HepG2 (cell line): ENCODE results near the gene REPIN1. TPM values are rescaled to one million over a fixed set of nuclear protein-coding genes. Genes with fewer than 3 reads are reported as not detected.

Experiments used
- CSRNP2 ChIP-seq: sonication (generic); formaldehyde crosslinking; conservative IDR thresholded peaks from 2 replicates; pipeline ENCODE4 v1.8.0; 2022; ENCODE audit warnings: low read depth, missing genetic modification reagents
- DMAP1 ChIP-seq: IDR thresholded peaks from 2 replicates; pipeline ENCODE4 v1.6.1; 2016
- E2F1 ChIP-seq: sonication (generic); formaldehyde crosslinking; IDR thresholded peaks from 2 replicates; pipeline ENCODE4 v1.5.0; 2020; ENCODE audit warnings: missing genetic modification reagents
- EHMT2 ChIP-seq: fragments of 200-600 bp; sonication (generic); IDR thresholded peaks from 2 replicates; pipeline ENCODE4 v1.7.0; 2017; ENCODE audit warnings: antibody characterized with exemption, low read depth, low read length, borderline replicate concordance
- ELF4 ChIP-seq: sonication (generic); formaldehyde crosslinking; IDR thresholded peaks from 2 replicates; pipeline ENCODE4 v1.5.0; 2020; ENCODE audit warnings: missing genetic modification reagents, mild to moderate bottlenecking, moderate library complexity, borderline replicate concordance
- HBP1 ChIP-seq: IDR thresholded peaks from 2 replicates; pipeline ENCODE4 v1.6.1; 2016; ENCODE audit warnings: low read depth, control low read depth
- HES4 ChIP-seq: sonication (generic); formaldehyde crosslinking; IDR thresholded peaks from 2 replicates; pipeline ENCODE4 v1.9.0; 2021; ENCODE audit warnings: mild to moderate bottlenecking, missing genetic modification reagents, borderline replicate concordance
- HOXA5 ChIP-seq: sonication (generic); formaldehyde crosslinking; IDR thresholded peaks from 2 replicates; pipeline ENCODE4 v1.4.0; 2020; ENCODE audit warnings: missing genetic modification reagents
- KDM4B ChIP-seq: sonication (generic); formaldehyde crosslinking; IDR thresholded peaks from 2 replicates; pipeline ENCODE4 v1.4.0; 2020; ENCODE audit warnings: missing genetic modification reagents
- KDM5B ChIP-seq: sonication (generic); formaldehyde crosslinking; IDR thresholded peaks from 2 replicates; pipeline ENCODE4 v1.4.0; 2020; ENCODE audit warnings: missing genetic modification reagents, mild to moderate bottlenecking, borderline replicate concordance
- MAFF ChIP-seq: IDR thresholded peaks from 2 replicates; pipeline ENCODE4 v1.6.1; 2011; ENCODE audit warnings: low read depth, low read length, improper control_type of control experiment
- MBNL3 ChIP-seq: fragments of 250-450 bp; sonication (Bioruptor Pico); conservative IDR thresholded peaks from 2 replicates; pipeline ENCODE4 v1.8.0; 2022; ENCODE audit warnings: mild to moderate bottlenecking, inconsistent platforms
- MYNN ChIP-seq: sonication (generic); formaldehyde crosslinking; IDR thresholded peaks from 2 replicates; pipeline ENCODE4 v1.4.0; 2020; ENCODE audit warnings: mild to moderate bottlenecking, low read depth, missing genetic modification reagents
- PHF21A ChIP-seq: sonication (generic); formaldehyde crosslinking; IDR thresholded peaks from 2 replicates; pipeline ENCODE4 v1.5.0; 2020; ENCODE audit warnings: mild to moderate bottlenecking, missing genetic modification reagents
- SIX1 ChIP-seq: sonication (generic); formaldehyde crosslinking; IDR thresholded peaks from 2 replicates; pipeline ENCODE4 v1.4.0; 2020; ENCODE audit warnings: missing genetic modification reagents, borderline replicate concordance
- THAP7 ChIP-seq: sonication (generic); formaldehyde crosslinking; IDR thresholded peaks from 2 replicates; pipeline ENCODE4 v1.8.1; 2023; ENCODE audit warnings: mild to moderate bottlenecking, missing genetic modification reagents
- ZBTB43 ChIP-seq: sonication (generic); formaldehyde crosslinking; conservative IDR thresholded peaks from 2 replicates; pipeline ENCODE4 v1.4.0; 2020; ENCODE audit warnings: missing genetic modification reagents
- ZFY ChIP-seq: sonication (generic); formaldehyde crosslinking; IDR thresholded peaks from 2 replicates; pipeline ENCODE4 v1.4.0; 2020; ENCODE audit warnings: missing genetic modification reagents
- ZNF431 ChIP-seq: sonication (generic); formaldehyde crosslinking; IDR thresholded peaks from 2 replicates; pipeline ENCODE4 v1.9.0; 2022; ENCODE audit warnings: missing genetic modification reagents, low read depth, mild to moderate bottlenecking, borderline replicate concordance
- ZNF557 ChIP-seq: sonication (generic); formaldehyde crosslinking; IDR thresholded peaks from 2 replicates; pipeline ENCODE4 v1.4.0; 2020; ENCODE audit warnings: missing genetic modification reagents
- ZNF576 ChIP-seq: sonication (generic); formaldehyde crosslinking; IDR thresholded peaks from 2 replicates; pipeline ENCODE4 v1.4.0; 2020; ENCODE audit warnings: mild to moderate bottlenecking, missing genetic modification reagents
- ZNF577 ChIP-seq: sonication (generic); formaldehyde crosslinking; IDR thresholded peaks from 2 replicates; pipeline ENCODE4 v1.4.0; 2020; ENCODE audit warnings: mild to moderate bottlenecking, low read depth, missing genetic modification reagents, borderline replicate concordance
- ZNF713 ChIP-seq: sonication (generic); formaldehyde crosslinking; IDR thresholded peaks from 2 replicates; pipeline ENCODE4 v1.4.0; 2020; ENCODE audit warnings: mild to moderate bottlenecking, missing genetic modification reagents
- ZNF879 ChIP-seq: sonication (generic); formaldehyde crosslinking; IDR thresholded peaks from 2 replicates; pipeline ENCODE4 v1.8.1; 2023; ENCODE audit warnings: missing genetic modification reagents
- polyA plus RNA-seq, 8 experiments: library from polyadenylated mRNA; depleted of rRNA in 3 of 8; stranded (reverse) in 7 of 8; unstranded in 1 of 8; fragments of >200 nt; fragmentation: Illumina TruSeq in 4 of 8; extraction: Trizol in 4 of 8; gene quantifications; 2 replicates each; pipeline versions ENCODE4 v1.2.1 to v1.2.3, GENCODE V29; 2011 to 2016; ENCODE audit warnings: low read depth in 4 of 8, missing spikeins in 1 of 8, mixed read lengths in 1 of 8; ENCODE audit not compliant: insufficient read depth in 1 of 8
- total RNA-seq, 5 experiments: library from RNA; depleted of rRNA; stranded (reverse); fragments of >200 nt; fragmentation: Illumina TruSeq; extraction: Trizol; gene quantifications; 2 replicates each; pipeline ENCODE4 v1.2.3, GENCODE V29; 2016; ENCODE audit warnings: low read depth in 1 of 5

The REPIN1 gene
- total and polyA plus RNA-seq, 2 of the 13 experiments (the other 11 are each of a cell fraction or from before 2014, with no cell fraction given), result 69.9 to 108 TPM

- TF ChIP-seq MBNL3 (CRISPR knock-in tag) (no peak), ZNF577 (no peak), MAFF (no peak), ZFY (CRISPR knock-in tag) (peak; percentile 69), ZBTB43 (no peak), KDM4B (CRISPR knock-in tag) (0 out of 2 replicates have a peak, but pooled peaks have one; percentile 19), ZNF879 (CRISPR knock-in tag) (no peak), HBP1 (CRISPR knock-in tag) (0 out of 2 replicates have a peak, but pooled peaks have one; percentile 57), CSRNP2 (CRISPR knock-in tag) (no peak), HOXA5 (CRISPR knock-in tag) (no peak), ZNF576 (CRISPR knock-in tag) (no peak), HES4 (CRISPR knock-in tag) (no peak), E2F1 (no peak), ZNF557 (CRISPR knock-in tag) (no peak), SIX1 (CRISPR knock-in tag) (no peak), PHF21A (CRISPR knock-in tag) (peak; percentile 45; the same call in 1 of the 2 replicates), ZNF431 (CRISPR knock-in tag) (no peak; the same call in 1 of the 2 replicates), THAP7 (CRISPR knock-in tag) (no peak), ELF4 (CRISPR knock-in tag) (no peak), MYNN (CRISPR knock-in tag) (no peak), EHMT2 (no peak), KDM5B (CRISPR knock-in tag) (peak; percentile 63; the same call in 1 of the 2 replicates), DMAP1 (CRISPR knock-in tag) (no peak; the same call in 1 of the 2 replicates), ZNF713 (CRISPR knock-in tag) (no peak)
Observed at GRCh38 chr7:150340024-150340749, 28.4 kb upstream of the REPIN1 start (continued).
